Ascending aorta (tissue), 2 donors: ENCODE data around the gene CNGA1. TPM values are rescaled to one million over a fixed set of nuclear protein-coding genes. Genes with fewer than 3 reads are reported as not detected.

Experiments used
- DNase-seq, 2 donors: peaks; one replicate each; pipeline ENCODE4 v3.0.0-alpha.2; 2019; ENCODE audit warnings: low spot score in 2 of 2
- H3K27ac ChIP-seq, 2 donors: fragments of 200-600 bp; sonication (generic); one replicate each; pipeline ENCODE4 v1.5.1; 2016 to 2017; ENCODE audit warnings: mild to moderate bottlenecking in 1 of 2
- H3K27me3 ChIP-seq: fragments of 200-600 bp; sonication (generic); one replicate; pipeline ENCODE4 v1.5.1; 2017
- H3K36me3 ChIP-seq, 2 donors: fragments of 200-600 bp; sonication (generic); one replicate each; pipeline ENCODE4 v1.5.1; 2016
- H3K4me1 ChIP-seq, 2 donors: fragments of 200-600 bp; sonication (generic); one replicate each; pipeline ENCODE4 v1.5.1; 2016 to 2017; ENCODE audit warnings: mild to moderate bottlenecking in 1 of 2
- H3K4me3 ChIP-seq, 2 donors: fragments of 200-600 bp; sonication (generic); one replicate each; pipeline ENCODE4 v1.5.1; 2016 to 2017; ENCODE audit warnings: mild to moderate bottlenecking in 1 of 2
- H3K9me3 ChIP-seq, 2 donors: fragments of 200-600 bp; sonication (generic); one replicate each; pipeline ENCODE4 v1.5.1; 2016
- CTCF ChIP-seq, 3 experiments: fragments of 200-600 bp in 2 of 3; fragments of 450-650 bp in 1 of 3; sonication (generic) in 2 of 3; IDR thresholded peaks; one replicate each; pipeline ENCODE4 v1.5.1; 2016 to 2019; ENCODE audit warnings: antibody characterized with exemption in 3 of 3, mild to moderate bottlenecking in 1 of 3, moderate library complexity in 1 of 3
- intact Hi-C: fragments of 100-400 bp; cut with DNase I; formaldehyde crosslinking; loops from one replicate; pipeline ENCODE4 v1.15.1; 2023
- total RNA-seq: library from RNA; depleted of rRNA; stranded (reverse); fragments of >200 nt; gene quantifications from one replicate; pipeline ENCODE4 v1.1.0, GENCODE V29; 2016

CNGA1 gene
- total RNA-seq, 1 donor from 2014 or later: not detected

DNA sequence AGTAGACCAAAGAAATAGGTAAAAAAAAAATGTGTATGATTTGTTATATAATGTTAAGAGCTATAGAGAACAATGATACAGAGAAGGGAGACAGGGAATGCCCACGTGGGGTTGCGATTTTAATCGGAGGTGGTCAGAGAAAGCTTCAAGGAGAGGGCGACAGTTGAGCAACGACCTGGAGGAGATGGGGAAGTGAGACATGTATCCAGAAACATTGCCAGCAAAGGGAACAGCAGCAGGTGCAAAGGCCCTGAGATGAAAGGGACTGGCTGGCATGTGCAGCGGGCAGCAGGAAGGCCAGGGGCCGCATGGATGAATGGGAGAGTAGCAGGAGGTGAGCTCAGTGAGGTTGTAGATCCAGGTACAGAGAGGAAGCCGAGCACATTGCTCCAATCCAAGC is 33.0 kb upstream of the CNGA1 start:
- no peaks in the 10 kb centered on the region for H3K4me1 ChIP-seq
- H3K9me3 ChIP-seq: no peaks in the 10 kb centered on the region
- H3K4me3 ChIP-seq: no peak overlapping the region
- no peak for TF ChIP-seq CTCF (IDR thresholded peaks at IDR 0.05)
- intact Hi-C loops: no loop called here
- no peak for DNase-seq
- no peaks in the 10 kb centered on the region for H3K27me3 ChIP-seq
- no peak overlapping the region for H3K27ac ChIP-seq
- H3K36me3 ChIP-seq: no peaks in the 10 kb centered on the region

DNA sequence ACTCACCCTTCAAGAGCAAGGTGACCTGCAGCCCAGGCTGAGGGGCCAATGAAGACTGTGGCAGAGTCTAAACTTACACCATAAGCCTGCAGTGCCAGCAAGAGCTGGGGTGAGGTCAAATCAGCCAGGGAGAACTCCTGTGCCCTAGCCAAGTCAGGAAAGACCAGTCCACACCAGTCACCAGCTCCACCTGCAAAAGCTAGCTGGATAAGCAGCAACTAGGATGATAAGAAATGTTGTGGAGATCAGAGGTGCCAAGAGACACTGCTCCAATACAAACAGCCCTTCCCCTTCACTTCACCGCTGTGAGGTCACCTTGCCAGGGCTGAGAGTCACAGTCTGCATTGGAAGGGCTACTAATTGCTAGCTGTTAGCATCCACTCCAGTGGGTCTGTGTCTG is 31.4 kb upstream of the CNGA1 start:
- no peaks in the 10 kb centered on the region for H3K4me1 ChIP-seq
- TF ChIP-seq CTCF (IDR thresholded peaks at IDR 0.05): no peak
- intact Hi-C loops: no loop called here

DNA sequence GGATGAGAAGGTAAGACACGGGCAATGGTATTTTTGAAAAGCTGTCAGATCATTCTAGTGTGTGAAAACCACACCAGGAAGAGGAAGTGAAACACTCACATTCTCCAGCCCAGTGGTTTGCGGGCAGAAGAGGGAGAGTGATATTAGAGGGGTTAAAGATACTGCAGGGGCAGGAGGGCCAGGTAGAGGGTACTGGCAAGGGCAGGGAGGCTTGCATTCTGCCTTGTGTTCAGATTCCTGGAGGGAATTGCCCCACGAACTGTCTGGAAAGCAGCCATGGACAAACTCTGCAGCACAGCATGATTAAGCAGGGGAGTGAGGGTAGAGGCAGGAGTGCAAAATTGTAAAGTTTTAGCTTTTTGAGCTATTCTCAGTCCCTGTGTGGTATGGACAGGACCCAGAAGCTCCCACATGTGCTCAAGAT is 31.0 kb upstream of the CNGA1 start:
- intact Hi-C loops: no loop called here
- no peak overlapping the region for H3K27ac ChIP-seq
- H3K9me3 ChIP-seq: no peaks in the 10 kb centered on the region
- no peaks in the 10 kb centered on the region for H3K36me3 ChIP-seq
- H3K4me3 ChIP-seq: no peak overlapping the region
- TF ChIP-seq CTCF (IDR thresholded peaks at IDR 0.05): no peak
- H3K4me1 ChIP-seq: no peaks in the 10 kb centered on the region
- no peak for DNase-seq
- no peaks in the 10 kb centered on the region for H3K27me3 ChIP-seq

More for the DNA sequence above, 31.4 kb upstream of the CNGA1 start:
- no peaks in the 10 kb centered on the region for H3K9me3 ChIP-seq
- H3K27ac ChIP-seq: no peak overlapping the region
- no peaks in the 10 kb centered on the region for H3K36me3 ChIP-seq
- no peak for DNase-seq
- no peaks in the 10 kb centered on the region for H3K27me3 ChIP-seq
- H3K4me3 ChIP-seq: no peak overlapping the region

GRCh38 chr4:48046059-48046458 is 29.6 kb upstream of the CNGA1 start:
- H3K27ac ChIP-seq: no peak overlapping the region
- DNase-seq: no peak
- no peaks in the 10 kb centered on the region for H3K9me3 ChIP-seq
- intact Hi-C loops: no loop called here
- no peak for TF ChIP-seq CTCF (IDR thresholded peaks at IDR 0.05)
- H3K36me3 ChIP-seq: no peaks in the 10 kb centered on the region
- H3K4me1 ChIP-seq: no peaks in the 10 kb centered on the region
- no peaks in the 10 kb centered on the region for H3K27me3 ChIP-seq
- no peak overlapping the region for H3K4me3 ChIP-seq

DNA sequence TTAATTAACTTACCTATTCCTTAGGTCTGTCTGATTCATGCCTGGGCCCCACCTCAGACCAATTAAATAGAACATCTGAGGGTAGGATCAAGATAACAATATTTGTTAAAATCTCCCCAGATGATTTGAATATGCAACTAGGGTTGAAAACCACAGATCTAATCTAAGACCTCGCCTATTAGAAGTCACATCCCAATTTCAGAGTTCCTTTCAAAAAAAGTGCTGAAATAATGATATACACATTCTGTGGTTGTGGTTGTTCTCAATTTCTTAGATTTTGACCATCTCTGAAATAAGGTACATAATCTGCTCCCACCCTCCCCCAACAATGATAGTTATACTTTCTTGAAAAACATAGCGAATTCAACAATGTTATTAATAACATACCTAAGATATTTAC is 27.8 kb upstream of the CNGA1 start:
- no peaks in the 10 kb centered on the region for H3K4me1 ChIP-seq
- no peaks in the 10 kb centered on the region for H3K27me3 ChIP-seq
- DNase-seq: no peak
- H3K27ac ChIP-seq: no peak overlapping the region
- intact Hi-C loops: no loop called here
- no peak overlapping the region for H3K4me3 ChIP-seq
- TF ChIP-seq CTCF (IDR thresholded peaks at IDR 0.05): no peak
- no peaks in the 10 kb centered on the region for H3K9me3 ChIP-seq
- H3K36me3 ChIP-seq: no peaks in the 10 kb centered on the region

GRCh38 chr4:48043504-48043903 is 27.0 kb upstream of the CNGA1 start:
- no peaks in the 10 kb centered on the region for H3K9me3 ChIP-seq
- intact Hi-C loops: no loop called here
- H3K36me3 ChIP-seq: no peaks in the 10 kb centered on the region
- H3K4me1 ChIP-seq: no peaks in the 10 kb centered on the region
- no peaks in the 10 kb centered on the region for H3K27me3 ChIP-seq
- no peak overlapping the region for H3K4me3 ChIP-seq
- no peak for DNase-seq
- TF ChIP-seq CTCF (IDR thresholded peaks at IDR 0.05): no peak
- H3K27ac ChIP-seq: no peak overlapping the region
